H1 (cell line): Measurements from ENCODE around the gene MUS81. TPM values are rescaled to one million over a fixed set of nuclear protein-coding genes. Genes with fewer than 3 reads are reported as not detected.

Experiments used
- BACH1 ChIP-seq: IDR thresholded peaks from 2 replicates; pipeline ENCODE4 v1.6.1; 2012; ENCODE audit warnings: low read length, improper control_type of control experiment
- GABPA ChIP-seq: IDR thresholded peaks from 2 replicates; pipeline ENCODE4 v1.6.1; 2011; ENCODE audit warnings: mild to moderate bottlenecking, low read length, moderate library complexity, borderline replicate concordance; ENCODE audit not compliant: insufficient read depth
- RFX5 ChIP-seq: IDR thresholded peaks from 2 replicates; pipeline ENCODE4 v1.6.1; 2011; ENCODE audit warnings: low read depth, low read length, improper control_type of control experiment, borderline replicate concordance
- SIRT6 ChIP-seq: IDR thresholded peaks from one replicate; pipeline ENCODE4 v1.7.1; 2012; ENCODE audit warnings: low read length, inconsistent platforms
- ZNF274 ChIP-seq: IDR thresholded peaks from 2 replicates; pipeline ENCODE4 v1.7.0; 2012; ENCODE audit warnings: low read length, borderline replicate concordance; ENCODE audit errors: extremely low read depth
- polyA plus RNA-seq, 7 experiments: library from polyadenylated mRNA; depleted of rRNA in 3 of 7; stranded (reverse) in 5 of 7; unstranded in 2 of 7; fragments of >200 nt in 5 of 7; fragments of 200-250 nt in 2 of 7; gene quantifications; 1 replicate in 5 of 7; 2 replicates in 1 of 7; 4 replicates in 1 of 7; pipeline versions ENCODE4 v1.2.1 to v1.2.3, GENCODE V29; 2011 to 2013; ENCODE audit warnings: missing spikeins in 2 of 7, mixed read lengths in 2 of 7
- total RNA-seq: library from RNA; stranded (reverse); fragmentation: NEBNext Ultra II Directional; extraction: Animal tissue kit (Norgen Biotek cat#: 25700); gene quantifications from 2 replicates; pipeline ENCODE4 v1.2.1, GENCODE V29; 2021
- TF ChIP-seq, protein P1 (sequence below): IDR thresholded peaks from 2 replicates; pipeline ENCODE4 v1.6.1; 2011; ENCODE audit warnings: low read length, improper control_type of control experiment

Gene MUS81
- total and polyA plus RNA-seq, 2 of the 8 experiments (the other 6 are each of a cell fraction or from before 2014, with no cell fraction given): 30.2 to 31.5 TPM

DNA sequence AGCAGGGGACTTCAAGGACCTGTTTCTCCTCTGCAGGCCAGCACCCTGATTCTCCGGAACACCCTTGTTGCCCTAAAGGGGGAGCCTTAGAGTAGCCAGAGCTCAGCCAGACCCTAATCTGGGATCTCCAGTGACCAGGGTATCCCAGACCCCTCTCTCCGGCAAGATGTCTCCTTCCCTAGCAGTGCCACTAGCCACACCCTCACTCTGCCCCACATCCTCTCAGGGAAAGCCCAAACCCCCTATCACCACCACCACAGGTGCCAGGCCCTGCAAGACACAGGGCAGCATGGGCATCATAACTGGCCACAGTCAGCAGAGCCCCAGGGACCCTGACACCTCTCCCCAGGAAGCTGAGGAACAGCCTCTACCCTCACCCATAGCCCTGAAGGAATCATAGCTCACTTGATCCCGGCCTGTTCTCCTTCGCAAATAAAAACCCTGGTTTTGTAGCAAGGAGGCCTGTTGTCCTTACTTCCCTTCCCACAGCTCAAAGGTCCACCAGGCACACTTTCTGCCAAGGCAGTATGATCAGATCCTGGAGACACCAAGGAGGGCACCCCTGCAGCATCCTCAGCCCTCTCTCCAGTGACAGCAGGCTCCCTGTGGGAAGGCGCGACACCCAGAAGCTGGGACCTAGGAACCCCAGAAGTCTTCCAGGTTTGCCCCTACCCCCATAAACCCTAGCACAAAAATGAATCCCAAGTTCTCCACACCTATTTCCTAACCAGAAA, 6.8 kb upstream of the MUS81 start (continued):
- TF ChIP-seq GABPA (no peak), SIRT6 (no peak), BACH1 (no peak), ZNF274 (no peak), RFX5 (no peak)
- TF ChIP-seq, protein P1, sequence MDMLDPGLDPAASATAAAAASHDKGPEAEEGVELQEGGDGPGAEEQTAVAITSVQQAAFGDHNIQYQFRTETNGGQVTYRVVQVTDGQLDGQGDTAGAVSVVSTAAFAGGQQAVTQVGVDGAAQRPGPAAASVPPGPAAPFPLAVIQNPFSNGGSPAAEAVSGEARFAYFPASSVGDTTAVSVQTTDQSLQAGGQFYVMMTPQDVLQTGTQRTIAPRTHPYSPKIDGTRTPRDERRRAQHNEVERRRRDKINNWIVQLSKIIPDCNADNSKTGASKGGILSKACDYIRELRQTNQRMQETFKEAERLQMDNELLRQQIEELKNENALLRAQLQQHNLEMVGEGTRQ: no peak
